ENCODE measurements around the gene GPNMB.

GRCh38 chr7:23246555-23246954 is at the start of gene GPNMB:
- TF ChIP-seq SP1 (IDR thresholded peaks at IDR 0.05), result no peak
- TF ChIP-seq CTCF (IDR thresholded peaks at IDR 0.05; ENCODE audit: low read depth, low read length, missing input control), result no peak
- TF ChIP-seq REST (IDR thresholded peaks at IDR 0.05), result no peak
- TF ChIP-seq, protein P1, sequence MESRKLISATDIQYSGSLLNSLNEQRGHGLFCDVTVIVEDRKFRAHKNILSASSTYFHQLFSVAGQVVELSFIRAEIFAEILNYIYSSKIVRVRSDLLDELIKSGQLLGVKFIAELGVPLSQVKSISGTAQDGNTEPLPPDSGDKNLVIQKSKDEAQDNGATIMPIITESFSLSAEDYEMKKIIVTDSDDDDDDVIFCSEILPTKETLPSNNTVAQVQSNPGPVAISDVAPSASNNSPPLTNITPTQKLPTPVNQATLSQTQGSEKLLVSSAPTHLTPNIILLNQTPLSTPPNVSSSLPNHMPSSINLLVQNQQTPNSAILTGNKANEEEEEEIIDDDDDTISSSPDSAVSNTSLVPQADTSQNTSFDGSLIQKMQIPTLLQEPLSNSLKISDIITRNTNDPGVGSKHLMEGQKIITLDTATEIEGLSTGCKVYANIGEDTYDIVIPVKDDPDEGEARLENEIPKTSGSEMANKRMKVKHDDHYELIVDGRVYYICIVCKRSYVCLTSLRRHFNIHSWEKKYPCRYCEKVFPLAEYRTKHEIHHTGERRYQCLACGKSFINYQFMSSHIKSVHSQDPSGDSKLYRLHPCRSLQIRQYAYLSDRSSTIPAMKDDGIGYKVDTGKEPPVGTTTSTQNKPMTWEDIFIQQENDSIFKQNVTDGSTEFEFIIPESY (IDR thresholded peaks at IDR 0.05), result no peak
- TF ChIP-seq YY1 (IDR thresholded peaks at IDR 0.05), result no peak

Data from liver (tissue), 3 donors.